Sigmoid colon (tissue), 7 donors: ENCODE measurements around the gene ANKLE1. TPM values are rescaled to one million over a fixed set of nuclear protein-coding genes. Genes with fewer than 3 reads are reported as not detected.

Experiments used
- DNase-seq: peaks from one replicate; pipeline ENCODE4 v3.0.0-alpha.2; 2019
- H3K27ac ChIP-seq, 4 donors: fragments of 200-600 bp; sonication (generic); one replicate each; pipeline ENCODE4 v1.5.1; 2016 to 2019; ENCODE audit warnings: mild to moderate bottlenecking in 1 of 4
- H3K27me3 ChIP-seq, 3 donors: fragments of 200-600 bp; sonication (generic); one replicate each; pipeline ENCODE4 v1.5.1; 2019; ENCODE audit warnings: mild to moderate bottlenecking in 1 of 3
- H3K36me3 ChIP-seq, 4 donors: fragments of 200-600 bp; sonication (generic); one replicate each; pipeline ENCODE4 v1.5.1; 2016 to 2019
- H3K4me1 ChIP-seq, 4 donors: fragments of 200-600 bp; sonication (generic); one replicate each; pipeline ENCODE4 v1.5.1; 2017 to 2019
- H3K4me3 ChIP-seq, 4 donors: fragments of 200-600 bp; sonication (generic); one replicate each; pipeline ENCODE4 v1.5.1; 2017 to 2019; ENCODE audit warnings: mild to moderate bottlenecking in 2 of 4, moderate library complexity in 1 of 4
- H3K9me3 ChIP-seq, 4 donors: fragments of 200-600 bp in 3 of 4; sonication (generic) in 3 of 4; one replicate each; pipeline versions ENCODE4 v1.5.1 to v1.6.1; 2013 to 2019
- CTCF ChIP-seq, 4 experiments: fragments of 450-650 bp in 3 of 4; fragments of 200-600 bp in 1 of 4; IDR thresholded peaks; one replicate each; pipeline ENCODE4 v1.5.1; 2016 to 2019; ENCODE audit warnings: antibody characterized with exemption in 4 of 4, mild to moderate bottlenecking in 3 of 4, moderate library complexity in 2 of 4
- EP300 ChIP-seq, 4 donors: sonication (generic); formaldehyde crosslinking; IDR thresholded peaks; one replicate each; pipeline ENCODE4 v1.6.1; 2017; ENCODE audit warnings: antibody characterized with exemption in 4 of 4
- POLR2A ChIP-seq, 2 donors: fragments of 450-650 bp; IDR thresholded peaks; one replicate each; pipeline ENCODE4 v1.6.1; 2016; ENCODE audit warnings: antibody characterized with exemption in 2 of 2, mild to moderate bottlenecking in 2 of 2, moderate library complexity in 2 of 2
- POLR2AphosphoS5 ChIP-seq, 4 donors: sonication (generic); formaldehyde crosslinking; IDR thresholded peaks; one replicate each; pipeline ENCODE4 v1.6.1; 2017; ENCODE audit warnings: antibody characterized with exemption in 4 of 4
- WGBS, 2 donors: extraction: QIAGEN DNeasy Blood & Tissue Kit; methylation state at CpG; one replicate each; pipeline ENCODE4 v1.1.7; 2013; 5-methylcytosine and 5-hydroxymethylcytosine counted together
- intact Hi-C: fragments of 100-400 bp; cut with DNase I; formaldehyde crosslinking; loops from one replicate; pipeline ENCODE4 v1.15.1; 2023
- polyA plus RNA-seq, 3 donors: library from polyadenylated mRNA; stranded (reverse); fragments of 200-250 nt; gene quantifications; one replicate each; pipeline ENCODE4 v1.2.3, GENCODE V29; 2013
- total RNA-seq, 4 donors: library from RNA; depleted of rRNA; stranded (reverse); fragments of >200 nt; gene quantifications; one replicate each; pipeline ENCODE4 v1.1.0, GENCODE V29; 2016
- donor health status: healthy with polysubstance abuse.
- donor health status: Bipolar disorder and iron deficiency.
- donor health status: healthy.

ANKLE1 gene
- total and polyA plus RNA-seq, 7 donors = 0.49 to 1.3 (median 0.71) TPM; not detected in 2

- no peak for TF ChIP-seq POLR2AphosphoS5 (IDR thresholded peaks at IDR 0.05)
- TF ChIP-seq EP300 (IDR thresholded peaks at IDR 0.05) = no peak
- no peak for TF ChIP-seq POLR2A (IDR thresholded peaks at IDR 0.05)
- no peak for TF ChIP-seq CTCF (IDR thresholded peaks at IDR 0.05)
- H3K27ac ChIP-seq = no peak overlapping the region
- peaks cover 0 to 5% (median 0%) of the 10 kb centered on the region in 3 donors for H3K27me3 ChIP-seq
- H3K36me3 ChIP-seq = peaks cover 9 to 55% (median 22%) of the 10 kb centered on the region in 4 donors
- H3K9me3 ChIP-seq = no peaks in the 10 kb centered on the region
- H3K4me3 ChIP-seq = no peak overlapping the region
- WGBS, 2 donors = 89 to 93% methylated on average over 19 of the region's 19 CpGs
- peaks cover 0 to 5% (median 0%) of the 10 kb centered on the region in 4 donors for H3K4me1 ChIP-seq
- intact Hi-C loops = no loop called here
- DNase-seq = no peak
These were observed 40.2 kb downstream of the ANKLE1 start for GRCh38 chr19:17321655-17322489.

GRCh38 chr19:17322854-17323253, 41.2 kb downstream of the ANKLE1 start:
- no peak overlapping the region for H3K27ac ChIP-seq
- 75 to 78% methylated on average over 10 of the region's 10 CpGs for WGBS, 2 donors
- intact Hi-C loops = no loop called here
- peak; percentile 58 for DNase-seq
- TF ChIP-seq POLR2AphosphoS5 (IDR thresholded peaks at IDR 0.05) = no peak
- no peak for TF ChIP-seq CTCF (IDR thresholded peaks at IDR 0.05)
- no peak for TF ChIP-seq EP300 (IDR thresholded peaks at IDR 0.05)
- no peak for TF ChIP-seq POLR2A (IDR thresholded peaks at IDR 0.05)
- H3K27me3 ChIP-seq = peaks cover 0 to 5% (median 0%) of the 10 kb centered on the region in 3 donors
- H3K36me3 ChIP-seq = peaks cover 9 to 49% (median 21%) of the 10 kb centered on the region in 4 donors
- H3K4me1 ChIP-seq = peaks cover 0 to 5% (median 3%) of the 10 kb centered on the region in 4 donors
- H3K4me3 ChIP-seq = no peak overlapping the region
- no peaks in the 10 kb centered on the region for H3K9me3 ChIP-seq

GRCh38 chr19:17323300-17323963, 41.7 kb downstream of the ANKLE1 start:
- peaks cover 0 to 11% (median 8%) of the 10 kb centered on the region in 4 donors for H3K4me1 ChIP-seq
- TF ChIP-seq POLR2A (IDR thresholded peaks at IDR 0.05) (no peak), POLR2AphosphoS5 (IDR thresholded peaks at IDR 0.05) (no peak), CTCF (IDR thresholded peaks at IDR 0.05) (no peak), EP300 (IDR thresholded peaks at IDR 0.05) (no peak)

GRCh38 chr19:17323964-17324332, 42.2 kb downstream of the ANKLE1 start:
- H3K9me3 ChIP-seq = no peaks in the 10 kb centered on the region
- H3K27ac ChIP-seq = no peak overlapping the region
- peaks cover 4 to 14% (median 5%) of the 10 kb centered on the region in 3 donors for H3K27me3 ChIP-seq
- intact Hi-C loops = no loop called here
- H3K4me3 ChIP-seq = peak overlapping the region in 1 of 4 donors; percentile 28
- H3K36me3 ChIP-seq = peaks cover 9 to 38% (median 19%) of the 10 kb centered on the region in 4 donors
- H3K4me1 ChIP-seq = peaks cover 0 to 16% (median 14%) of the 10 kb centered on the region in 4 donors
- no peak for DNase-seq
- TF ChIP-seq EP300 (IDR thresholded peaks at IDR 0.05) (no peak), CTCF (IDR thresholded peaks at IDR 0.05) (no peak), POLR2AphosphoS5 (IDR thresholded peaks at IDR 0.05) (no peak), POLR2A (IDR thresholded peaks at IDR 0.05) (no peak)
- WGBS, 2 donors = 30 to 44% methylated on average over 7 of the region's 7 CpGs

More at GRCh38 chr19:17323300-17323963, 41.7 kb downstream of the ANKLE1 start:
- 30 to 57% methylated on average over 56 of the region's 56 CpGs for WGBS, 2 donors
- DNase-seq = no peak
- Histone ChIP-seq H3K4me3 (peak overlapping the region in 1 of 4 donors; percentile 28), H3K27me3 (peaks cover 0 to 8% (median 0%) of the 10 kb centered on the region in 3 donors), H3K9me3 (no peaks in the 10 kb centered on the region), H3K36me3 (peaks cover 9 to 44% (median 21%) of the 10 kb centered on the region in 4 donors), H3K27ac (no peak overlapping the region)
- intact Hi-C loops = no loop called here
